Amygdala (tissue), 56 donors: ENCODE results near the gene COL5A1.

Experiments
- DNase-seq, 56 donors: peaks; one replicate each; lab custom pipeline; 2025; lab: John Stamatoyannopoulos, UW

Gene COL5A1

GRCh38 chr9:134722120-134722701 lies 80.6 kb downstream of the COL5A1 start:
- no peak for DNase-seq

- no peak for DNase-seq
Measured at GRCh38 chr9:134723037-134723436, 81.4 kb downstream of the COL5A1 start.

GRCh38 chr9:134723491-134724190 lies 82.0 kb downstream of the COL5A1 start:
- DNase-seq: no peak

GRCh38 chr9:134724202-134724911 lies 82.8 kb downstream of the COL5A1 start:
- DNase-seq: no peak

- DNase-seq: no peak
Measured at GRCh38 chr9:134724912-134725604, 83.5 kb downstream of the COL5A1 start.

GRCh38 chr9:134725605-134725940 lies 84.0 kb downstream of the COL5A1 start:
- DNase-seq: no peak

GRCh38 chr9:134726026-134726721 lies 84.6 kb downstream of the COL5A1 start:
- DNase-seq: no peak

- DNase-seq: no peak
Measured at GRCh38 chr9:134726722-134727034, 85.1 kb downstream of the COL5A1 start.

- DNase-seq: no peak
Measured at GRCh38 chr9:134728021-134728795, 86.6 kb downstream of the COL5A1 start.

- no peak for DNase-seq
Measured at GRCh38 chr9:134728801-134729495, 87.3 kb downstream of the COL5A1 start.

- no peak for DNase-seq
Measured at GRCh38 chr9:134730011-134730760, 88.6 kb downstream of the COL5A1 start.

GRCh38 chr9:134730761-134731496 lies 89.3 kb downstream of the COL5A1 start:
- DNase-seq: no peak

GRCh38 chr9:134731497-134732391 lies 90.1 kb downstream of the COL5A1 start:
- no peak for DNase-seq

- DNase-seq: no peak
Measured at GRCh38 chr9:134732392-134733110, 90.9 kb downstream of the COL5A1 start.

GRCh38 chr9:134733480-134734232 lies 92.1 kb downstream of the COL5A1 start:
- DNase-seq: no peak

GRCh38 chr9:134734270-134734669 lies 92.7 kb downstream of the COL5A1 start:
- no peak for DNase-seq
